ENCODE measurements around the gene EDIL3.
"Not testable (repeated sequence)": the region's sequence is repeated elsewhere in the genome, so short reads cannot be mapped to it uniquely, and the experiment has no call there.

EDIL3 gene

DNA sequence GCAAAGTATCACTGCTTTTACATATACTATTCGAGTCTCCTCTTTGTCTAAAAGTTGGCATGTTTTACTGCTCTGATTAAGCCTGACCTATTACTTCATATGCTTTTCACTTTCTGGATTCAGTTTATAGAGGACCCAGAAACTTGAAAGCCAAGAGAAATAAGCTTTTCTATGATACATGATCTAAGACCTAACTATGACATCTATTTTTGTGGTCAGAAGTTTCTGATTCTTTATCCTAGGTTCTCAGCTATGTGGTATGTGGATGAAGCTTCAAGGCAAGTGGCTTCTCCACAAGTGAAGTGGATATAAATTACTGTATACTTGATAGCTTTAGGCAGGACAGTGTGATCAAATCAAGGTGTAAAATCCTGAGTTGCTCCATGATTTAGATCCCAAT is 6.3 kb downstream of the EDIL3 start:
- peak; percentile 96 for DNase-seq

DNA sequence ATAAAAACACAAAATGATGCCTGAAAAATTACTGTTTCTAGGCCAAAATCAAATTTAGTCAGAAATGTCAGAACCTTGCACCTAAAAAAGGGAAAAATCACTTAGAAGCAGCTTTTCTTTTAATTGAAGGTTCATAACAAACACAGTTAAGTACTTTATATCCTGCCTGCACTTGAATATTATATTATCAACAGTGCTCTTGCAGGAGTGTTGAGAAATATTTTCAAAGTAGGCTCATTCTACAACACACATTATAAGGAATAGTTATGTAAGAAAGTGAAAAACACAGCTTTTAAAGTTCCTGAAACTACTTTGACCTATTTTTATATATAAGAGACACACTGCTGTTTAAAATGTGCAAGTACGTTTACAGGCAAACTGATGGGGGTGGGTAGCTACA is 8.3 kb downstream of the EDIL3 start:
- DNase-seq = no peak

GRCh38 chr5:84374568-84374967 is 10.1 kb downstream of the EDIL3 start:
- DNase-seq = no peak

DNA sequence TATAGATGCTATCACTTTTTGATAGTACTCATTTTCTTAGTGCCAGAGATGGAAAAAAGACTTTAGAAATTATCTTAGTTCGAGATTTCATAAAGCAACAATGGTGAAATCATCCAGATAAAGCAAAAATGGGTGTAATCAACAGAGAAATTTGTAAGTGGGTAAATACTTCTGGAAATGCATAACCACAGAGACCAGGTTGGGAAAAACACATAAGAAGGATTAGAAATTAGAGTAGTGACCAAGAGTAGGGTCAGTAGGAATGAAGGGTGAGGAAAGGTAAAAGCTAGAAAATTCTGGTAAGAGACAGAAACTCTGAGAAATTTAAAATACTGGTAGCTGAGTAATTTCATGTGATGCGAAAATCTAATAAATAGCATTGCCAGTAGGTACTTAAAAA is 11.2 kb downstream of the EDIL3 start:
- no peak for DNase-seq

GRCh38 chr5:84372066-84372695 is 12.5 kb downstream of the EDIL3 start:
- peak; percentile 94 for DNase-seq

- DNase-seq = no peak
Observed at GRCh38 chr5:84370176-84370575, 14.5 kb downstream of the EDIL3 start.

GRCh38 chr5:84364043-84364442 is 20.6 kb downstream of the EDIL3 start:
- peak; percentile 50 for DNase-seq

DNA sequence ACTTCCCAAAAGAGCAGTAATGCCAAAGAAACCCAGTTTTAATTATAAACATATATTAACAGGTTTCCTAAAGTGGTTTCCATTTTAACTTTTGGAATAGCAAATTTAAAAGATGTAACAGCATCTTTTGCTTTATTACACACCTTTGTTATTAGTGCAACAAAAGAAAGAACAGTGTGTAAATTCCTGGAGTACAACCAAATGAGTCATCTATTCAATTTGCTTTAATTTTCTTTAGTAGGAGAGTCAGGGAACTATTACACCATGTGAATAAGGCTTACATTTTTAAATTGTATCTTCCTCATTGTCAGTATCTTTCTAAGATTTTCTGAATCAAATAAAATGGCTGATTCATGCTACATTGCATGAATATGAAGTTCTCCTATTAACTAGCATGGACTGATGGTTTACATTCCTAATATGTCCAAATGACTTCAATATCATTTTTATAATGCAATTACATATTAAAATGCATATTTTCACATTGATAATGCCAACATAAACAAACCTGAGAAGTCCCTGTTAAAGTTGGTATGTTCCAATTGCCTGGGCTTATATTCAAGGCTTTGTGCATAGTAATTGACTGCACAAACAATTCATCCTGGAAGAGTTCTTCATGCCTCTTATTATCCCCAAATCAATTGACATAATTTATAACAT is 22.5 kb downstream of the EDIL3 start:
- DNase-seq = no peak

GRCh38 chr5:84361572-84361971 is 23.1 kb downstream of the EDIL3 start:
- no peak for DNase-seq

DNA sequence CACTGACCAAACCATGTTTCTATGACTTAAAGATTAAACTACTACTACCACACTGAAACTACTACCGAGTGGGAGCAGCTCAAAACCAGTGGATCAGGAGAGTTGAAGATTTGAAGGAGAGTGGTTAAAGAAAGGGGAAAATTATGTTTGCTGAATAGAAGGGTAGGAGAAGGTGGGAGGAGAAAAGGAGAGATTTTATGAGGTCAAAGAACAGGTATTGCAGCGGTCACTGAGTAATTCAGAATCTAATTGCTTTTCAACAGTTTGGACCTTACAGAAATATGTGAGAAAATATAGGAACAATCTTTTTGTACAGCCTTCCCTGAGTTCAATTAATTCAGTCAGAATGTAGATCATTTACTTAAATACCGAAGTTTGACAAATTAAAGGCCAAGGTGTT is 24.6 kb downstream of the EDIL3 start:
- no peak for DNase-seq

DNA sequence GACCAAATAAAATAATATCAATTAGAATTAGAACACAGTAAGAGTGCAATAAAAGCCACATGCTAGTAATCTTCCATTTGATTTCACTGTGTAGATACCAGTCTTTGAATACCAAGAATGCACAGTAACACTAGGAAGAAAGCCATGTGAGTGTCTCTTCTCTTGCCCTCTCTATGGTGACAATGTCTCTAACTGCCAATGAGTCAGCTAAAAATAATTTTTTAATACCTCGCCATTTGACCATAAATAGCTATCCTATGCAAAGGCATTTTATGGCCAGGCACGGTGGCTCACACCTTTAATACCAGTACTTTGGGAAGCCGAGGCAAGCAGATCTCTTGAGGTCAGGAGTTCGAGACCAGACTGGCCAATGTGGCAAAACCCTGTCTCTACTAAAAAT is 30.6 kb downstream of the EDIL3 start:
- no peak for DNase-seq

DNA sequence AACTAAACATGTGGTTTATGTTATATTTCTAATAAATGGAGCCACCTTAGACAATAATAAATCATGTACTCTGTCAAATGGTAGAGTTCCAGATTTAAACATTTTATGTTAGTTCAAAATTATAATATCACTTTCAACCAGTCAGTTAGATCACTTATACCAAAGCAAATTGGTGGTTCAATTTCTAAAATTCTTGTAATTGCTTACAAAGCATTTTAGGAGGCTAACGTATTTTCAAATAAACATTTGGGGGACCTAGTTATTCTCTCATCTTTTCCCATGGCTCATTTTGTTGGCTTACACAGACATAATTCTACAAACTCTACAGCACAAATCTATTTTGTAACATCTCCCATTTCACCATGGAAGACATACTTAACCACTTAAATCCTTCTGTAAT is 39.9 kb downstream of the EDIL3 start:
- DNase-seq = no peak

DNA sequence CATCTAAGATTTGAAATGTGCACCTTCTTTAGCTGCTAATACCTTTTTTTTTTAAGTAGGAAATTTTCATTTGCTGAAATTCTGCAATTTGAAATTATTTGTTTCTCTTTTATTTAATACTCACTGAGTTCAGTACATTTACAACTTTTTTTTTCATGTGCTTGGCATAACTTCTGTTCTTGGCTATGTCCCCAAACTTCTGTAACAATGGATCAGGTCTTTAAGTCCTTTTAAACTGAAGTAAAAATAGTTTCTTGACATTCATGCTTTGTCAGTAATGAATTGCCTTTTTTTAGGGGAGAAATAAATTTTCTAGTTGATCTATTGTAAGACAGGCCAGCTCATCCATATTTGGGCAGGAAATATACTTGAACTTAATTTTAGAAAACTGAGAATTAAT is 41.5 kb downstream of the EDIL3 start:
- DNase-seq = no peak

DNA sequence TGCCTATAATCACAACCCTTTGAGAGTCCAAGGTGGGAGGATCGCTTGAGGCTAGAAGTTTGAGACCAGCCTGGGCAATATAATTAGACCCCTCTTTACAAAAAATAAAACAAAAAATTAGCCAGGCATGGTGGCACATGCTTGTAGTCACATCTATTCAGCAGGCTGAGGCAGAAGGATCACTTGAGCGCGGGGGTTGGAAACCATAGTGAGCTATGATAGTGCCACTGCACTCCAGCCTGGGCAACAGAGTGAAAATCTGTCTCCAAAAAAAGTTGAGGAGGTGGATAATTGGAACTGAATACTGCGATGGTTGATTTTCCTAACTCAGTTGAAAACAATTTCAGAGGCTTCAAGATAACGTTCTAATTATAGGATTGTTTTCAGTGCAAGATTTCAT is 52.6 kb downstream of the EDIL3 start:
- no peak for DNase-seq

DNA sequence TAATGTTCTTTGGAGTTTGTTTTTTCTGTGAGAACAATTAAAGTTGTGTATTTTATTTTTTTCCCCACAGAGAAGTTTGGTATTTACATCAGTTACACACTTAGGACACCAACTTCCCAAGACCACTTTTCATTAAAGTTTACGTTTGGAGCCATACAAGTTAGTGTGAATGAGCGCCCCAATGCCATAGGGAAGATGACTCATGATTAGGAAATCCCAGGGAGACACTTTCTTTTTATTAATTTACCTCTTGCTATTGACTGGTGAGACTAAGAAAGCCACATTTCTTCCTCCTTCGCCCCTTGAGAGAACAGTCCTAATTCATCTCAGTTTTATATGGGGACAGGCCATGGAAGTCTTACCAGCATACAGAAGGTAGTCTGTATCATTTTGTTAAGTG is 57.1 kb downstream of the EDIL3 start:
- DNase-seq = no peak

DNA sequence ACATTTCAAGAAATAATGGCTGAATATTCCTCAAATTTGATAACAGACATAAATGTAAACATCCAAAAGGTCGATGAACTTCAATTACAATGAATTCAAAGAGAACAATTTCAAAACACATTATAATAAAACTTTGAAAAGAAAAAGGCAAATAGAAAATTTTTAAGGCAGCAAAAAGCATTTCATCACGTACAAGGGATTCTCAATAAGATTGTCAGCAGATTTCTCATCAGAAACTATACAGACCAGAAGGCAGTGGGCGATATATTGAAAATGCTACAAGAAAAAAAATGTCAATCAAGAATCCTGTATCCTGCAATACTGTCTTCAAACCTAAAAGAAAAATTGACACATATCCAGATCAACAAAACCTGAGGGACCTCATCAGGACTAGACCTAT is 62.0 kb downstream of the EDIL3 start:
- DNase-seq = no peak

DNA sequence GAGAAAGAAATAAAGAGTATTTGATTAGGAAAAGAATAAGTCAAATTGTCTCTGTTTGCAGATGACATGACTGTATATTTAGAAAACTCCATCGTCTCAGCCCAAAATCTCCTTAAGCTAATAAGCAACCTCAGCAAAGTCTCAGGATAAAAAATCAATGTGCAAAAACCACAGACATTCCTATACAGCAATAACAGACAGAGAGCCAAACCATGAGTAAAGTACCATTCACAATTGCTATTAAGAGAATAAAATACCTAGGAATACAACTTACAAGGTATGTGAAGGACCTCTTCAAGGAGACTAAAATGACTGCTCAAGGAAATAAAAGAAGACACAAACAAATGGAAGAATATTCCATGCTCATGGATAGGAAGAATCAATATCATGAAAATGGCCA is 66.9 kb downstream of the EDIL3 start:
- not testable (repeated sequence) for DNase-seq

DNA sequence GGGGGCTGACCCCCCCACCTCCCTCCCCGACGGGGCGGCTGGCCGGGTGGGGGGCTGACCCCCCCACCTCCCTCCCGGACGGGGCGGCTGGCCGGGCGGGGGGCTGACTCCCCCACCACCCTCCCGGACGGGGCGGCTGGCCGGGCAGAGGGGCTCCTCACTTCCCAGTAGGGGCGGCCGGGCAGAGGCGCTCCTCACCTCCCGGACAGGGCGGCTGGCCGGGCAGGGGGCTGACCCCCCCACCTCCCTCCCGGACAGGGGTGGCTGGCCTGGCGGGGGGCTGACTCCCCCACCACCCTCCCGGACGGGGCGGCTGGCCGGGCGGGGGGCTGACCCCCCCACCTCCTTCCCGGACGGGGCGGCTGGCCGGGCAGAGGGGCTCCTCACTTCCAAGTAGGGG is 72.4 kb downstream of the EDIL3 start:
- DNase-seq = not testable (repeated sequence)

- DNase-seq = not testable (repeated sequence)
Observed at GRCh38 chr5:84309850-84310249, 74.8 kb downstream of the EDIL3 start.

DNA sequence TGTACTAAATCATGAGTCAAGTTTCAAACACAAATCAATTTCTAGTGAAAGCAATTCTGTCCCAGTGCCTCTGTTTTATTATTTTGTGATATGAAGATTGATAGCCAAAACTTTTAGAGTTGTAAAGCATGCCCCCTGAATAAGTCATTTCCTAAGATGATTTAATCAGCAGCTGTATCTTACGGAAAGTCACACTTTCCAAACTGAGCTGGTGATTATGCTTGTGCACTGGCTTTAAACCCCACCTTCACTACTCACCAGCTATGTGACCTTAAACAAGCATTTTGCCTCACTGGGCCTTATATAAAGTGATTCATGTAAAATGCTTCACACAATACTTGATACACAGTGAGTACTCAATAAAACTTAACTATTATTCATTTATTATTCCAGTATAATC is 78.1 kb downstream of the EDIL3 start:
- peak; percentile 21 for DNase-seq

- DNase-seq = no peak
Observed at GRCh38 chr5:84304599-84304998, 80.1 kb downstream of the EDIL3 start.

- DNase-seq = peak; percentile 59
Observed at GRCh38 chr5:84303315-84303714, 81.4 kb downstream of the EDIL3 start.

GRCh38 chr5:84301535-84301934 is 83.1 kb downstream of the EDIL3 start:
- DNase-seq = peak; percentile 74

DNA sequence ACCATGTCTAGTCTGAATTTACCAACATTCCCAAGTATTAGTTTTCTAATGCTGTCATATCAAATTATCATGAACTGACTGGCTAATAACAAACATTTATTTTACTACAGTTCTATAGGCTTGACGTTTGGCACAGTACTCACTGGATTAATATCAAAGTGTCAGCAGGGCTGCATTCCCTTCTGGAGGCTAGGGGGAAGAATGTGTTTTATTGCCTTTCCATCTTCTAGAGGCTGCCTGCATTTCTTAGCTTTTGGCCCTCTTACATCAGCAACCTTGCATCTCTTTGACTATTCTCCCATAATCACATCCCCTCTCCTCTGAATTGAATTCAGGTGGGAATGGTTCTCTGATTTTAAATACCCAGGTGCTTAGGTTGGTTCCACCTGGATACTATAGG is 84.7 kb downstream of the EDIL3 start:
- DNase-seq = peak; percentile 73

DNA sequence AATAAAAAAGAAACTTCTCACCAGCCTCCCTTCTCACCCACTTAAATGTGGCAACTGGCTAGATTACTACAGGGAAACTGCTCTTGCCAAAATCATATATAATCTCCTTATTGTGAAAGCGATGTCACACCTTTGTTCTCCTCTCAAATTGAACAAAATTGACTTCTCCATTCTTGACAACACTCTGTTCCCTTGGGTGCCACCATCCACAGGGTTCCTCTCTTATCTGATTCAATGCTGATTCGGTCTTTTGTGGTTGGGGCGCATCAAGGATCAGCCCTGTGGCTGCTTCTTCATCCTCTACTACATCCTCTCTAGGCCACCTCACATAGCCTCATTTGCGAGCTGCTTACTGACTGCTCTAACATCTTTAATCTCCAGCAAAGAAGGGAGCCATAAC is 86.1 kb downstream of the EDIL3 start:
- no peak for DNase-seq

All from fibroblast of skin of abdomen (primary cell).